ENCODE results near the gene CDK7.

DNA sequence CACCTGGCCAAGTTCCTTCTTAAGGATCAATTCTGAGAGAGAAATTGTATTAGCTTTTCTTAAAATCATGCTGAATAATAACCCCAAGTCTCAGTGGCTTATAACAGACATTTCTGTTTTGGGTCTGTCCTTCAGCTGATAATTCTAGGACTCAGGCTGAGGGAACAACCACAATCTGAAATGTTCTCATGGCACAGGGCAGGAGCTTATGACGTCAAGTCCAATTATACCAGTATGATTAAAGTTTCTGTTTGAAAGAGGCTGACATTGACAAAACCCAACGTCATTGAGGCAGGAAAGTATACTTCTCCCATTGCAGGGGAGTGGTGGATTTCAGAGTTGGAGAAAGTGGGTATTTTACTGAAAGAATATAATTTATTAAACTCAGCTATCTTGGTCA is 23.5 kb upstream of the CDK7 start:
- TF ChIP-seq EP300 (IDR thresholded peaks at IDR 0.05) = no peak
- TF ChIP-seq, protein P1, sequence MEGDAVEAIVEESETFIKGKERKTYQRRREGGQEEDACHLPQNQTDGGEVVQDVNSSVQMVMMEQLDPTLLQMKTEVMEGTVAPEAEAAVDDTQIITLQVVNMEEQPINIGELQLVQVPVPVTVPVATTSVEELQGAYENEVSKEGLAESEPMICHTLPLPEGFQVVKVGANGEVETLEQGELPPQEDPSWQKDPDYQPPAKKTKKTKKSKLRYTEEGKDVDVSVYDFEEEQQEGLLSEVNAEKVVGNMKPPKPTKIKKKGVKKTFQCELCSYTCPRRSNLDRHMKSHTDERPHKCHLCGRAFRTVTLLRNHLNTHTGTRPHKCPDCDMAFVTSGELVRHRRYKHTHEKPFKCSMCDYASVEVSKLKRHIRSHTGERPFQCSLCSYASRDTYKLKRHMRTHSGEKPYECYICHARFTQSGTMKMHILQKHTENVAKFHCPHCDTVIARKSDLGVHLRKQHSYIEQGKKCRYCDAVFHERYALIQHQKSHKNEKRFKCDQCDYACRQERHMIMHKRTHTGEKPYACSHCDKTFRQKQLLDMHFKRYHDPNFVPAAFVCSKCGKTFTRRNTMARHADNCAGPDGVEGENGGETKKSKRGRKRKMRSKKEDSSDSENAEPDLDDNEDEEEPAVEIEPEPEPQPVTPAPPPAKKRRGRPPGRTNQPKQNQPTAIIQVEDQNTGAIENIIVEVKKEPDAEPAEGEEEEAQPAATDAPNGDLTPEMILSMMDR (IDR thresholded peaks at IDR 0.05) = no peak

Data from sigmoid colon (tissue), 4 donors.